Spleen (tissue), 11 donors: Measurements from ENCODE around the gene OSBPL9. TPM values are rescaled to one million over a fixed set of nuclear protein-coding genes. Genes with fewer than 3 reads are reported as not detected.

Experiments used
- DNase-seq: peaks from one replicate; pipeline ENCODE4 v3.0.0-alpha.2; 2020
- H3K27ac ChIP-seq, 8 donors: fragments of 200-600 bp; sonication (generic) in 7 of 8; 1 replicate in 4 of 8; 2 replicates in 4 of 8; pipeline versions ENCODE4 v1.5.0 to v1.8.0; 2016 to 2021; ENCODE audit warnings: inconsistent platforms in 4 of 8, mild to moderate bottlenecking in 4 of 8, moderate library complexity in 1 of 8
- H3K27me3 ChIP-seq, 7 donors: fragments of 200-600 bp; sonication (generic) in 6 of 7; replicated peaks in 1 of 7; 1 replicate in 4 of 7; 2 replicates in 3 of 7; pipeline versions ENCODE4 v1.5.0 to v1.8.0; 2016 to 2021; ENCODE audit warnings: inconsistent platforms in 3 of 7, mild to moderate bottlenecking in 1 of 7
- H3K36me3 ChIP-seq, 6 donors: fragments of 200-600 bp; sonication (generic) in 5 of 6; 1 replicate in 4 of 6; 2 replicates in 2 of 6; pipeline versions ENCODE4 v1.5.0 to v1.8.0; 2016 to 2021; ENCODE audit warnings: inconsistent platforms in 2 of 6
- H3K4me1 ChIP-seq, 6 donors: fragments of 200-600 bp; sonication (generic) in 5 of 6; 1 replicate in 3 of 6; 2 replicates in 3 of 6; pipeline versions ENCODE4 v1.5.0 to v1.8.0; 2016 to 2021; ENCODE audit warnings: inconsistent platforms in 3 of 6
- H3K4me3 ChIP-seq, 8 donors: fragments of 200-600 bp; sonication (generic) in 7 of 8; 1 replicate in 4 of 8; 2 replicates in 4 of 8; pipeline versions ENCODE4 v1.5.0 to v1.8.0; 2016 to 2021; ENCODE audit warnings: inconsistent platforms in 4 of 8, mild to moderate bottlenecking in 4 of 8, moderate library complexity in 2 of 8
- H3K9me3 ChIP-seq, 8 donors: fragments of 200-600 bp; sonication (generic) in 7 of 8; 1 replicate in 4 of 8; 2 replicates in 4 of 8; pipeline versions ENCODE4 v1.5.0 to v1.8.0; 2016 to 2021; ENCODE audit warnings: inconsistent platforms in 4 of 8
- POLR2A ChIP-seq, 3 donors: fragments of 450-650 bp; IDR thresholded peaks; one replicate each; pipeline ENCODE4 v1.5.1; 2017; ENCODE audit warnings: antibody characterized with exemption in 3 of 3, mild to moderate bottlenecking in 1 of 3
- POLR2AphosphoS5 ChIP-seq, 3 donors: sonication (generic); formaldehyde crosslinking; IDR thresholded peaks; one replicate each; pipeline ENCODE4 v1.5.1; 2017; ENCODE audit warnings: antibody characterized with exemption in 3 of 3
- WGBS, 5 donors: extraction: QIAGEN DNeasy Blood & Tissue Kit in 3 of 5; methylation state at CpG; one replicate each; pipeline versions ENCODE4 v1.1.5 to v1.1.7; 2013 to 2018; 5-methylcytosine and 5-hydroxymethylcytosine counted together
- intact Hi-C: fragments of 100-400 bp; cut with DNase I; formaldehyde crosslinking; loops from one replicate; pipeline ENCODE4 v1.15.0; 2023; ENCODE audit warnings: low total_unique reads
- polyA plus RNA-seq, 3 donors: library from polyadenylated mRNA; stranded (reverse); fragments of 200-250 nt; gene quantifications; one replicate each; pipeline ENCODE4 v1.2.1, GENCODE V29; 2013
- total RNA-seq, 7 donors: library from RNA; depleted of rRNA in 3 of 7; stranded (reverse); fragments of >200 nt in 3 of 7; fragmentation: NEBNext Ultra II Directional in 4 of 7; extraction: Animal tissue kit (Norgen Biotek cat#: 25700) in 4 of 7; gene quantifications; one replicate each; pipeline versions ENCODE4 v1.1.0 to v1.2.1, GENCODE V29; 2016 to 2021
- TF ChIP-seq, protein P1 (sequence below), 11 experiments: fragments of 200-600 bp in 7 of 11; fragments of 450-650 bp in 4 of 11; sonication (generic) in 4 of 11; IDR thresholded peaks in 8 of 11; conservative IDR thresholded peaks in 3 of 11; 1 replicate in 7 of 11; 2 replicates in 4 of 11; pipeline versions ENCODE4 v1.4.0 to v1.8.0; 2016 to 2021; ENCODE audit warnings: antibody characterized with exemption in 11 of 11, inconsistent platforms in 4 of 11, mild to moderate bottlenecking in 1 of 11
- donor health status: healthy with polysubstance abuse.
- donor health status: DM: no; HTN: no; CAD: no; lungs with moderate emphysema.
- donor health status: DM: no; HTN: no; CAD: no.
- donor health status: Bipolar disorder and iron deficiency.
- donor health status: healthy.
- donor health status: DM: no; HTN: no; CAD: no.
- donor health status: DM: yes; HTN: yes; CAD: no.

The OSBPL9 gene
- total and polyA plus RNA-seq, 10 donors, result 34.6 to 97.4 (median 80.6) TPM

DNA sequence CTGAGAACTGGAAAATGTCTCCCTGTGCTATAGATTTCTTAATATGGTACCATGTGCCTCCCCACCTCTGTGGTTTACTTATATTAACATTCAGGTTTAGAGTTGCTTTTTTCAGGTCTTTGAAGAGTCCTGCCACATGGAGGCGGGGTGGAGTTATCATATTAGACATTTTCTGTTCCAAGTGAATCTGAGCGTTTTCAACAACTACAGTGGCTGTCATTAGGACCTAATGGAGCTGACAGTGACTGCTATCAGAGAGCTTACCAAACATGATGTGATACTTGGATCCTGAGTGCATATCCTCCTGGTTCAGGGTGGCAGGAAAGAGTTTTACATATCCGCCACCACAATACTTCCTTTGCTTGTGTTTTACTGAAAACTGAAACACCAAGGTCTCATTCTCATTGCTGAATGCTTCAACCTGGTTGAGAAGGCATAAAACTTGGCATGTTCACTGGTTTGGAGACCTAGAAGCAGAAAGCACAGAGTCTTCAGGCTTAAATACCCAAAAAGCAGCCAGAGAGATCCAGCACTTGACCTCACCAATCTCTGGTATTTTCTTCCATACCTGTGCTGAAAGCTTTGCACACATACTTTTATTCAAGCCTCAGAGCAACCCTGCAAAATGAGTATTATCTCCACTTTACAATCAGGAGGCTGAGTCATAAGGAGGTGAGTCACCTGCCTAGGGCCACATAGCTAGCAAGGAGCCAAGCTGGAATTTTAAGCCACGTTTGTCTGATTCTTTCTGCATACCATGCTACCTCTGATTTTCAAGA lies 47.4 kb upstream of the OSBPL9 start:
- DNase-seq, result no peak
- WGBS, 5 donors, result 14 to 25% (median 21%) methylated on average over 4 of the region's 4 CpGs
- TF ChIP-seq, protein P1, sequence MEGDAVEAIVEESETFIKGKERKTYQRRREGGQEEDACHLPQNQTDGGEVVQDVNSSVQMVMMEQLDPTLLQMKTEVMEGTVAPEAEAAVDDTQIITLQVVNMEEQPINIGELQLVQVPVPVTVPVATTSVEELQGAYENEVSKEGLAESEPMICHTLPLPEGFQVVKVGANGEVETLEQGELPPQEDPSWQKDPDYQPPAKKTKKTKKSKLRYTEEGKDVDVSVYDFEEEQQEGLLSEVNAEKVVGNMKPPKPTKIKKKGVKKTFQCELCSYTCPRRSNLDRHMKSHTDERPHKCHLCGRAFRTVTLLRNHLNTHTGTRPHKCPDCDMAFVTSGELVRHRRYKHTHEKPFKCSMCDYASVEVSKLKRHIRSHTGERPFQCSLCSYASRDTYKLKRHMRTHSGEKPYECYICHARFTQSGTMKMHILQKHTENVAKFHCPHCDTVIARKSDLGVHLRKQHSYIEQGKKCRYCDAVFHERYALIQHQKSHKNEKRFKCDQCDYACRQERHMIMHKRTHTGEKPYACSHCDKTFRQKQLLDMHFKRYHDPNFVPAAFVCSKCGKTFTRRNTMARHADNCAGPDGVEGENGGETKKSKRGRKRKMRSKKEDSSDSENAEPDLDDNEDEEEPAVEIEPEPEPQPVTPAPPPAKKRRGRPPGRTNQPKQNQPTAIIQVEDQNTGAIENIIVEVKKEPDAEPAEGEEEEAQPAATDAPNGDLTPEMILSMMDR (IDR thresholded peaks at IDR 0.05 in 8 of 11, conservative IDR thresholded peaks at IDR 0.05 in 3 of 11), result peak in 4 of 11 experiments; percentile 11 to 28 (median 18)
- TF ChIP-seq POLR2AphosphoS5 (IDR thresholded peaks at IDR 0.05) (peak in 1 of 3 donors; percentile 87), POLR2A (IDR thresholded peaks at IDR 0.05) (no peak)
- H3K9me3 ChIP-seq, result no peaks in the 10 kb centered on the region
- H3K27ac ChIP-seq, result peak overlapping the region; percentile 65 to 87 (median 80)
- H3K4me1 ChIP-seq, result peaks cover 15 to 42% (median 34%) of the 10 kb centered on the region in 6 donors
- intact Hi-C loops, result loop anchor here (5.0 kb wide), 1 partner anchor 198 kb away; no protein-coding TSS in a partner anchor
- H3K36me3 ChIP-seq, result no peaks in the 10 kb centered on the region
- no peaks in the 10 kb centered on the region for H3K27me3 ChIP-seq
- H3K4me3 ChIP-seq, result peak overlapping the region in 1 of 8 donors; percentile 46

- 54 to 65% (median 56%) methylated on average over 4 of the region's 4 CpGs for WGBS, 5 donors
- Histone ChIP-seq H3K9me3 (no peaks in the 10 kb centered on the region), H3K36me3 (no peaks in the 10 kb centered on the region), H3K27ac (peak overlapping the region; percentile 65 to 87 (median 80)), H3K4me1 (peaks cover 15 to 48% (median 33%) of the 10 kb centered on the region in 6 donors), H3K4me3 (peak overlapping the region in 1 of 8 donors; percentile 46), H3K27me3 (no peaks in the 10 kb centered on the region)
- DNase-seq, result no peak
- TF ChIP-seq, protein P1 (IDR thresholded peaks at IDR 0.05 in 8 of 11, conservative IDR thresholded peaks at IDR 0.05 in 3 of 11), result no peak
- TF ChIP-seq POLR2A (IDR thresholded peaks at IDR 0.05), result no peak
- no peak for TF ChIP-seq POLR2AphosphoS5 (IDR thresholded peaks at IDR 0.05)
- intact Hi-C loops, result no loop called here
Measured at GRCh38 chr1:51570063-51570710, 46.7 kb upstream of the OSBPL9 start.

- Histone ChIP-seq H3K4me1 (peaks cover 15 to 64% (median 47%) of the 10 kb centered on the region in 6 donors), H3K36me3 (no peaks in the 10 kb centered on the region), H3K27me3 (no peaks in the 10 kb centered on the region), H3K4me3 (no peak overlapping the region), H3K9me3 (no peaks in the 10 kb centered on the region), H3K27ac (no peak overlapping the region)
- DNase-seq, result no peak
- 92 to 97% (median 94%) methylated on average over 4 of the region's 4 CpGs for WGBS, 5 donors
- intact Hi-C loops, result no loop called here
- TF ChIP-seq POLR2AphosphoS5 (IDR thresholded peaks at IDR 0.05), result no peak
- TF ChIP-seq, protein P1 (IDR thresholded peaks at IDR 0.05 in 8 of 11, conservative IDR thresholded peaks at IDR 0.05 in 3 of 11), result no peak
- no peak for TF ChIP-seq POLR2A (IDR thresholded peaks at IDR 0.05)
Measured at GRCh38 chr1:51572365-51572764, 44.5 kb upstream of the OSBPL9 start.

- H3K4me3 ChIP-seq, result no peak overlapping the region
- no peaks in the 10 kb centered on the region for H3K27me3 ChIP-seq
- no peak overlapping the region for H3K27ac ChIP-seq
- no peak for DNase-seq
- intact Hi-C loops, result no loop called here
- H3K4me1 ChIP-seq, result peaks cover 9 to 66% (median 44%) of the 10 kb centered on the region in 6 donors
- no peaks in the 10 kb centered on the region for H3K36me3 ChIP-seq
- no peak for TF ChIP-seq POLR2A (IDR thresholded peaks at IDR 0.05)
- no peak for TF ChIP-seq POLR2AphosphoS5 (IDR thresholded peaks at IDR 0.05)
- TF ChIP-seq, protein P1 (IDR thresholded peaks at IDR 0.05 in 8 of 11, conservative IDR thresholded peaks at IDR 0.05 in 3 of 11), result no peak
- no peaks in the 10 kb centered on the region for H3K9me3 ChIP-seq
Measured at GRCh38 chr1:51574796-51575195, 42.1 kb upstream of the OSBPL9 start.
